Neutrophil (primary cell): ENCODE data around the gene ATP8B1.

Experiments
- H3K27ac ChIP-seq: fragments of 200-600 bp; sonication (generic); 2 replicates; pipeline ENCODE4 v1.5.1; 2016; ENCODE audit warnings: mild to moderate bottlenecking, moderate library complexity
- H3K27me3 ChIP-seq: fragments of 200-600 bp; sonication (generic); 2 replicates; pipeline ENCODE4 v1.6.0; 2016; ENCODE audit warnings: mild to moderate bottlenecking
- H3K36me3 ChIP-seq: fragments of 200-600 bp; sonication (generic); 2 replicates; pipeline ENCODE4 v1.5.1; 2017
- H3K4me1 ChIP-seq, 2 experiments: fragments of 200-600 bp in 1 of 2; sonication (generic) in 1 of 2; 1 replicate in 1 of 2; 2 replicates in 1 of 2; pipeline versions ENCODE4 v1.5.1 to v1.6.1; 2013 to 2016; ENCODE audit warnings: low read depth in 1 of 2, low read length in 1 of 2, mild to moderate bottlenecking in 1 of 2, moderate library complexity in 1 of 2; ENCODE audit not compliant: control insufficient read depth in 1 of 2, insufficient read depth in 1 of 2
- H3K4me3 ChIP-seq, 2 experiments: fragments of 200-600 bp in 1 of 2; sonication (generic) in 1 of 2; 1 replicate in 1 of 2; 2 replicates in 1 of 2; pipeline ENCODE4 v1.5.1; 2013 to 2016; ENCODE audit warnings: low read depth in 1 of 2, low read length in 1 of 2, mild to moderate bottlenecking in 1 of 2, moderate library complexity in 1 of 2
- H3K9me3 ChIP-seq: fragments of 200-600 bp; sonication (generic); 2 replicates; pipeline ENCODE4 v1.5.1; 2016
- CTCF ChIP-seq: fragments of 200-600 bp; sonication (generic); IDR thresholded peaks from 2 replicates; pipeline ENCODE4 v1.5.1; 2016; ENCODE audit warnings: antibody characterized with exemption

Gene ATP8B1

GRCh38 chr18:57797209-57797651 lies 5.9 kb downstream of the ATP8B1 start:
- Histone ChIP-seq H3K27ac (no peak overlapping the region), H3K27me3 (peaks cover 64% of the 10 kb centered on the region), H3K4me1 (peaks cover 2 to 4% of the 10 kb centered on the region in 2 experiments), H3K9me3 (no peaks in the 10 kb centered on the region), H3K36me3 (no peaks in the 10 kb centered on the region), H3K4me3 (no peak overlapping the region)
- TF ChIP-seq CTCF, result no peak

GRCh38 chr18:57794951-57795728 lies 8.0 kb downstream of the ATP8B1 start:
- H3K9me3 ChIP-seq, result no peaks in the 10 kb centered on the region
- no peak overlapping the region for H3K27ac ChIP-seq

GRCh38 chr18:57793302-57793986 lies 9.7 kb downstream of the ATP8B1 start:
- no peak overlapping the region for H3K4me3 ChIP-seq
- H3K9me3 ChIP-seq, result no peaks in the 10 kb centered on the region
- no peaks in the 10 kb centered on the region for H3K36me3 ChIP-seq
- no peak for TF ChIP-seq CTCF
- H3K27ac ChIP-seq, result no peak overlapping the region
- H3K27me3 ChIP-seq, result peaks cover 27% of the 10 kb centered on the region
- H3K4me1 ChIP-seq, result no peaks in the 10 kb centered on the region

More at GRCh38 chr18:57794951-57795728, 8.0 kb downstream of the ATP8B1 start:
- H3K36me3 ChIP-seq, result no peaks in the 10 kb centered on the region
- peaks cover 43% of the 10 kb centered on the region for H3K27me3 ChIP-seq
- H3K4me3 ChIP-seq, result no peak overlapping the region
- H3K4me1 ChIP-seq, result no peaks in the 10 kb centered on the region
- TF ChIP-seq CTCF, result no peak

- H3K4me3 ChIP-seq, result no peak overlapping the region
- TF ChIP-seq CTCF, result no peak
- peaks cover 26% of the 10 kb centered on the region for H3K27me3 ChIP-seq
These were observed 10.3 kb downstream of the ATP8B1 start for GRCh38 chr18:57792631-57793301.

GRCh38 chr18:57791911-57792310 lies 11.2 kb downstream of the ATP8B1 start:
- Histone ChIP-seq H3K36me3 (no peaks in the 10 kb centered on the region), H3K27me3 (peaks cover 21% of the 10 kb centered on the region), H3K27ac (no peak overlapping the region), H3K4me1 (no peaks in the 10 kb centered on the region), H3K4me3 (no peak overlapping the region), H3K9me3 (no peaks in the 10 kb centered on the region)
- TF ChIP-seq CTCF, result no peak

More at GRCh38 chr18:57792631-57793301, 10.3 kb downstream of the ATP8B1 start:
- H3K9me3 ChIP-seq, result no peaks in the 10 kb centered on the region
- no peaks in the 10 kb centered on the region for H3K36me3 ChIP-seq
- no peak overlapping the region for H3K27ac ChIP-seq
- no peaks in the 10 kb centered on the region for H3K4me1 ChIP-seq
